ENCODE data around the gene NT5C2. TPM values are rescaled to one million over a fixed set of nuclear protein-coding genes. Genes with fewer than 3 reads are reported as not detected.

Gene NT5C2
- total and polyA plus RNA-seq, 2 of the 8 experiments (the other 6 are each of a cell fraction or from before 2014, with no cell fraction given), result 35.2 to 106 TPM

GRCh38 chr10:103188853-103189252 is 4.2 kb downstream of the NT5C2 start:
- Histone ChIP-seq H3K79me1 (ENCODE audit: low read depth, low read length) (no peaks in the 10 kb centered on the region; the same call in 1 of the 2 replicates), H3K23ac (ENCODE audit: insufficient read length) (no peak overlapping the region), H3K4me2 (ENCODE audit: insufficient read depth in 1 of 2, low read depth in 2 of 2, low read length in 2 of 2) (no peak overlapping the region), H3K4ac (replicated peaks; ENCODE audit: insufficient read length, low read depth, low read length) (no peak overlapping the region), H2BK15ac (ENCODE audit: low read length) (no peak overlapping the region), H4K8ac (ENCODE audit: extremely low read depth, insufficient read depth, low read length) (no peak overlapping the region), H3K56ac (replicated peaks; ENCODE audit: insufficient read length, low read depth, low read length) (no peak overlapping the region), H3K9me3 (ENCODE audit: insufficient read depth in 2 of 2, low read depth in 1 of 2, low read length in 1 of 2) (no peaks in the 10 kb centered on the region), H3K4me3 (ENCODE audit: extremely low read depth in 1 of 4, insufficient read depth in 2 of 4, low read depth in 3 of 4, low read length in 4 of 4) (no peak overlapping the region), H3K4me1 (replicated peaks in 1 of 4; ENCODE audit: control insufficient read depth in 3 of 4, insufficient read depth in 4 of 4, low read length in 3 of 4) (peaks cover 6 to 13% (median 6%) of the 10 kb centered on the region in 4 experiments; a peak in 6 of 7 replicates), H3K18ac (ENCODE audit: extremely low read depth, low read length) (no peak overlapping the region), H2BK20ac (ENCODE audit: low read length) (no peak overlapping the region), H4K91ac (replicated peaks; ENCODE audit: insufficient read length, low read length) (no peak overlapping the region), H3K14ac (ENCODE audit: insufficient read length) (no peak overlapping the region), H3K36me3 (ENCODE audit: control insufficient read depth in 2 of 4, insufficient read depth in 4 of 4, low read length in 3 of 4) (no peaks in the 10 kb centered on the region; a peak in 1 of 8 replicates), H4K20me1 (replicated peaks in 1 of 2; ENCODE audit: control insufficient read depth in 1 of 2, insufficient read depth in 2 of 2, low read length in 2 of 2) (peaks cover 2% of the 10 kb centered on the region in 2 experiments), H3K9ac (replicated peaks in 1 of 4; ENCODE audit: extremely low read depth in 1 of 4, low read depth in 3 of 4, low read length in 3 of 4) (no peak overlapping the region), H3K27ac (ENCODE audit: low read depth, low read length) (no peak overlapping the region), H2BK120ac (replicated peaks; ENCODE audit: low read depth, low read length) (no peak overlapping the region), H2AK5ac (ENCODE audit: low read depth, low read length) (no peak overlapping the region), H2BK12ac (ENCODE audit: low read depth, low read length) (no peak overlapping the region), H3K23me2 (ENCODE audit: low read depth, low read length) (peaks cover 4% of the 10 kb centered on the region), H2BK5ac (ENCODE audit: low read depth, low read length) (no peak overlapping the region), H4K5ac (ENCODE audit: insufficient read length, low read depth, low read length) (no peak overlapping the region), H3K27me3 (replicated peaks in 1 of 4; ENCODE audit: control insufficient read depth in 3 of 4, extremely low read depth in 1 of 4, insufficient read depth in 3 of 4, low read length in 3 of 4) (peaks cover 0 to 4% (median 0%) of the 10 kb centered on the region in 4 experiments; a peak in 3 of 7 replicates), H2AFZ (ENCODE audit: low read length) (no peak overlapping the region), H3K79me2 (ENCODE audit: control insufficient read depth in 1 of 2, insufficient read depth in 2 of 2, low read length in 2 of 2) (peaks cover 0 to 85% of the 10 kb centered on the region in 2 experiments; a peak in 3 of 4 replicates)
- TF ChIP-seq ZNF274 (IDR thresholded peaks at IDR 0.05; ENCODE audit: borderline replicate concordance, extremely low read depth, low read length) (no peak), RBBP5 (IDR thresholded peaks at IDR 0.05; ENCODE audit: borderline replicate concordance, low read depth, low read length) (no peak), POU5F1 (IDR thresholded peaks at IDR 0.05; ENCODE audit: low read depth, low read length) (no peak), JUN (IDR thresholded peaks at IDR 0.05; ENCODE audit: low read depth, low read length) (no peak), EZH2 (IDR thresholded peaks at IDR 0.05; ENCODE audit: low read depth, low read length, severe bottlenecking) (no peak), NRF1 (IDR thresholded peaks at IDR 0.05; ENCODE audit: low read depth, low read length) (no peak), MAFK (IDR thresholded peaks at IDR 0.05; ENCODE audit: low read depth, low read length) (no peak), ASH2L (IDR thresholded peaks at IDR 0.05; ENCODE audit: low read length) (no peak), KDM4A (IDR thresholded peaks at IDR 0.05; ENCODE audit: low read depth, low read length, severe bottlenecking) (no peak)
- POLR2A ChIA-PET (ENCODE audit: partially characterized antibody), result interaction anchor here (0.7 to 1.1 kb wide), 2 partner anchors 9 to 39 kb away, joined by 3 read pairs; no protein-coding TSS in a partner anchor
- WGBS, 2 experiments (ENCODE audit: extremely low coverage in 1 of 2, insufficient coverage in 1 of 2, insufficient read length in 1 of 2, insufficient replicate concordance in 2 of 2, low coverage in 1 of 2, low lambda C conversion rate in 2 of 2, missing lambda C conversion rate in 1 of 2), result 86% methylated on average over 6 of the region's 6 CpGs; no CpG with 5 or more reads in 1 of the 2 experiments
- CTCF ChIA-PET (ENCODE audit: partially characterized antibody), result interaction anchor here (0.6 to 5.0 kb wide), 4 partner anchors 13 to 833 kb away, joined by 3 to 29 read pairs (median 14); no protein-coding TSS in a partner anchor
- FAIRE-seq (no peak), DNase-seq (ENCODE audit: low read depth in 1 of 2, low spot score in 2 of 2) (no peak)
